GM21576 (cell line): ENCODE results near the gene TMX1.

Experiments used
- ATAC-seq: cut with Tn5 transposase; IDR thresholded peaks from one replicate; pipeline ENCODE4 v1.9.1; 2021; ENCODE audit warnings: mild to moderate bottlenecking, moderate library complexity; ENCODE audit not compliant: unreplicated experiment

Gene TMX1

GRCh38 chr14:51291016-51291415 is 51.0 kb downstream of the TMX1 start:
- ATAC-seq, result no peak

- no peak for ATAC-seq
These were observed 53.3 kb downstream of the TMX1 start for GRCh38 chr14:51293149-51293911.

GRCh38 chr14:51293912-51294389 is 53.9 kb downstream of the TMX1 start:
- ATAC-seq, result no peak

- ATAC-seq, result no peak
These were observed 55.0 kb downstream of the TMX1 start for GRCh38 chr14:51294951-51295525.

- no peak for ATAC-seq
These were observed 55.7 kb downstream of the TMX1 start for GRCh38 chr14:51295646-51296263.

- no peak for ATAC-seq
These were observed 57.0 kb downstream of the TMX1 start for GRCh38 chr14:51297066-51297465.

GRCh38 chr14:51298895-51299294 is 58.8 kb downstream of the TMX1 start:
- ATAC-seq, result no peak

- no peak for ATAC-seq
These were observed 62.4 kb downstream of the TMX1 start for GRCh38 chr14:51302295-51303030.

- no peak for ATAC-seq
These were observed 64.4 kb downstream of the TMX1 start for GRCh38 chr14:51304438-51304837.

- ATAC-seq, result no peak
These were observed 64.9 kb downstream of the TMX1 start for GRCh38 chr14:51304941-51305340.

- ATAC-seq, result no peak
These were observed 65.7 kb downstream of the TMX1 start for GRCh38 chr14:51305751-51306150.
